Right cardiac atrium (tissue), 5 donors: ENCODE data around the gene TMEFF1. TPM values are rescaled to one million over a fixed set of nuclear protein-coding genes. Genes with fewer than 3 reads are reported as not detected.

Experiments
- ATAC-seq, 2 donors: fragments of 200-7000 bp; cut with Tn5 transposase; one replicate each; pipeline versions ENCODE4 v1.8.0 to v1.9.1; 2020; ENCODE audit warnings: moderate library complexity in 2 of 2, mild to moderate bottlenecking in 1 of 2
- DNase-seq, 3 donors: peaks; one replicate each; pipeline ENCODE4 v3.0.0-alpha.2; 2020
- H3K27ac ChIP-seq: one replicate; pipeline ENCODE4 v1.5.1; 2013; ENCODE audit warnings: mild to moderate bottlenecking, low read length, control low read depth, moderate library complexity
- H3K27me3 ChIP-seq: one replicate; pipeline ENCODE4 v1.6.1; 2013; ENCODE audit not compliant: control insufficient read depth, insufficient read depth
- H3K4me1 ChIP-seq: one replicate; pipeline ENCODE4 v1.6.1; 2013; ENCODE audit warnings: low read length; ENCODE audit not compliant: control insufficient read depth, insufficient read depth
- H3K4me3 ChIP-seq: one replicate; pipeline ENCODE4 v1.5.1; 2013; ENCODE audit warnings: low read length, control low read depth
- H3K9me3 ChIP-seq: one replicate; pipeline ENCODE4 v1.6.1; 2013; ENCODE audit warnings: low read length; ENCODE audit not compliant: control insufficient read depth
- WGBS: extraction: QIAGEN DNeasy Blood & Tissue Kit; methylation state at CpG from one replicate; pipeline ENCODE4 v1.1.7; 2013; 5-methylcytosine and 5-hydroxymethylcytosine counted together
- intact Hi-C, 4 donors: fragments of 100-400 bp; cut with DNase I; formaldehyde crosslinking; loops; one replicate each; pipeline versions ENCODE4 v1.11.0 to v1.14.0; 2022 to 2023
- polyA plus RNA-seq: library from polyadenylated mRNA; stranded (reverse); fragments of 200-250 nt; gene quantifications from one replicate; pipeline ENCODE4 v1.2.3, GENCODE V29; 2013
- total RNA-seq, 4 donors: library from RNA; stranded (reverse); fragmentation: NEBNext Ultra II Directional; extraction: Animal tissue kit (Norgen Biotek cat#: 25700); gene quantifications; one replicate each; pipeline ENCODE4 v1.2.1, GENCODE V29; 2021
- donor health status: healthy with polysubstance abuse.
- donor health status: DM: no; HTN: yes; CAD: no.
- donor health status: DM: no; HTN: no; CAD: no.
- donor health status: DM: no; HTN: yes; CAD: no; lungs with severe emphysema.
- donor health status: DM: yes; HTN: yes; CAD: no.

Gene TMEFF1
- total and polyA plus RNA-seq, 5 donors, result 0.02 to 0.34 (median 0.15) TPM; not detected in 2

DNA sequence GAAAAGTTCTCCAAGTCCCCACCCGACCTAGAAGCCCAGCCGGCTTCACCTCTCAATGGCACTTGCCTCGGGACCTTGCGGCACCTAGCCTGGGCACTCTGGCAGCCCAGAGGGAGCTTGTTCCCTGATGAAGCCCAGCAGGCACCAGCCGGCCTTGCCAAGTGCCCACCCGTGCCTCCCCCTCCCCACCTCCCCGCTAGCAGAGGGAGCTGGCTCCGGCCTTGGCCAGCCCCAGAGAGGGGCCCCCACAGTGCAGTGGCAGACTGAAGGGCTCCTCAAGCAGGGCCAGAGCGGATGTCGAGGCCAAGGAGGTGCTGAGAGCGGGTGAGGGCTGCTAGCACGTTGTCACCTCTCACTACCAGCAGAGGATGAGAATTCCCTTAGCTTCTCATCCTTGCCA, 67.4 kb downstream of the TMEFF1 start:
- WGBS, result 93% methylated on average over 12 of the region's 12 CpGs
- no peaks in the 10 kb centered on the region for H3K9me3 ChIP-seq

DNA sequence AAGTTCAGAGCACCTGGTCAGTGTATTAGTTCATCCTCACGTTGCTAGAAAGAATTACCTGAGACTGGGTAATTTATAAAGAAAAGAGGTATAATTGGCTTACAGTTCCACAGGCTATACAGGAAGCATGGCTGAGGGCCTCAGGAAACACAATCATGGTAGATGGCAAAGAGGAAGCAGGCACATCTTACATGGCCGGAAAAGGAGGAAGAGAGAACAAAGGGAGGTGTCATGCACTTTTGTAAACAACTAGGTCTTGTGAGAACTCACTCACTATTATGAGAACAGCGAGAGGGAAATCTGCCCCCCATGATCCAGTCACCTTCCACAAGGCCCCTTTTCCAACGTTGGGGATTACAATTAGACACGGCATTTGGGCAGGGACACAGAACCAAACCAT, 76.1 kb downstream of the TMEFF1 start:
- 71% methylated on average over 5 of the region's 5 CpGs for WGBS
- H3K27ac ChIP-seq, result no peak overlapping the region
- intact Hi-C loops, result no loop called here

More for the DNA sequence above, 67.4 kb downstream of the TMEFF1 start:
- Histone ChIP-seq H3K4me1 (no peaks in the 10 kb centered on the region), H3K27ac (no peak overlapping the region), H3K4me3 (no peak overlapping the region), H3K27me3 (no peaks in the 10 kb centered on the region)
- no peak for ATAC-seq
- DNase-seq, result peak in 1 of 3 donors; percentile 32
- intact Hi-C loops, result no loop called here

DNA sequence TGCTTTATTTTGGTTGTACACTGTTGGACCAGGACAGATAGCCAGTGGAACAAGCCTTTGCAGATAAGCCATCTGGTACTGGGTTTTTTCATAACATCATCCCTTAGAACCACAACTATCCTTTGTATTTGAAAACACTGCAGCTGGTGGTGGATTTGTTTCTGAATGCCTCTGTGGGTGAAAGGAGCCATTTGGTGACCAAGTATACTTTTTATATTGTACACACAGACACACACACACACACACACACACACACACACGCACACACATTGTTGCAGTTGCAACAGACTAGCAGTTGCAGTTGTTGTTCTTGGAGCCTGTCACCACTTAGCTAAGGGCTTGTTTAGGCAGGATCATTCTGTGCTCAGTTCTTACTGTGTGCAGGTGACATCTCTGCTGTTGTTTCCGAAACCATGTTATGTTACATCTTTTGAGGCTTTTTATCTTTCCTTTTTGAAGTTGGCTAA, 82.0 kb downstream of the TMEFF1 start:
- Histone ChIP-seq H3K9me3 (no peaks in the 10 kb centered on the region), H3K27me3 (no peaks in the 10 kb centered on the region), H3K27ac (no peak overlapping the region), H3K4me3 (no peak overlapping the region), H3K4me1 (no peaks in the 10 kb centered on the region)
- ATAC-seq, result no peak
- DNase-seq, result no peak
- intact Hi-C loops, result no loop called here
- WGBS, result 83% methylated on average over 2 of the region's 2 CpGs

More for the DNA sequence above, 76.1 kb downstream of the TMEFF1 start:
- ATAC-seq (no peak), DNase-seq (no peak)
- H3K4me1 ChIP-seq, result no peaks in the 10 kb centered on the region
- H3K27me3 ChIP-seq, result no peaks in the 10 kb centered on the region
- no peak overlapping the region for H3K4me3 ChIP-seq
- H3K9me3 ChIP-seq, result no peaks in the 10 kb centered on the region

DNA sequence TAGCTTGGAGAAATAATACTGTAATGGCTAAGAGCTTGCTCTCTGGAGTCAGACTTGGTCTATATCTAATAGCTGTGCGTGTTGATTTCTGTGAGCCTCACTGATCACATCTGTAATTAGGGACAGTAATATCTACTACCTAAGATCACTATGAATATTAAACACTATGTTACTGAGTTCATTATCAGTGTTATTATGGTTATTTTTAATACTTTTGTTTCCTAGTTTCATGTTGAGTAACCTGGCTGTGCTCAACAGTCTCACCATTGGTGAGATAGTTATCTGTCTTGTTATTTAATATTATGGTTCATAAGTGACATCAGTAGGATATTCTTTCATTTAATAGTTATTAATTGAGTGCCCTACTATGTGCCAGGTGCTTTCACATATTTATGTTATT, 82.5 kb downstream of the TMEFF1 start:
- Histone ChIP-seq H3K27ac (no peak overlapping the region), H3K4me3 (no peak overlapping the region), H3K4me1 (no peaks in the 10 kb centered on the region), H3K27me3 (no peaks in the 10 kb centered on the region), H3K9me3 (no peaks in the 10 kb centered on the region)
- 95% methylated on average over 1 of the region's 1 CpG for WGBS
- intact Hi-C loops, result no loop called here
- ATAC-seq (no peak), DNase-seq (no peak)

DNA sequence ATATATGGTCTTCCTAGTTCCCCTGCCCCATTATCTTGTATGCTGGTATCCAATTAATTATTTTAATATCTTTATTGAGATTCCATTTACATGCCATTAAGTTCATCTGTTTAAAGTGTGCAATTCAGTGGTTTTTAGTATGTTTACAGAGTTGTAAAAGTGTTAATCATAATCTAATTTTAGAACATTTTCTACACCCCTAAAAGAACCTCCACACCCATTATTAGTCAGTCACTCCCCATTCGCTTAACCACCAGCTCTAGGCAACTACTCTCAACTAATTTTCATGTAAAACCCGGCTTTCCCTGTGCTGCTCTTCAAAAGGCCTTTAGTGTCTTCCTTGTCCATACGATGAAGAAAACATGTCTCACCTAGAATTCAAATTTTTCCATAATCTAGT, 84.1 kb downstream of the TMEFF1 start:
- no peak overlapping the region for H3K27ac ChIP-seq
- no peak for DNase-seq
- ATAC-seq, result no peak
- no peaks in the 10 kb centered on the region for H3K27me3 ChIP-seq
- intact Hi-C loops, result no loop called here
- H3K4me3 ChIP-seq, result no peak overlapping the region
- H3K4me1 ChIP-seq, result no peaks in the 10 kb centered on the region
- 97% methylated on average over 3 of the region's 3 CpGs for WGBS
- no peaks in the 10 kb centered on the region for H3K9me3 ChIP-seq

DNA sequence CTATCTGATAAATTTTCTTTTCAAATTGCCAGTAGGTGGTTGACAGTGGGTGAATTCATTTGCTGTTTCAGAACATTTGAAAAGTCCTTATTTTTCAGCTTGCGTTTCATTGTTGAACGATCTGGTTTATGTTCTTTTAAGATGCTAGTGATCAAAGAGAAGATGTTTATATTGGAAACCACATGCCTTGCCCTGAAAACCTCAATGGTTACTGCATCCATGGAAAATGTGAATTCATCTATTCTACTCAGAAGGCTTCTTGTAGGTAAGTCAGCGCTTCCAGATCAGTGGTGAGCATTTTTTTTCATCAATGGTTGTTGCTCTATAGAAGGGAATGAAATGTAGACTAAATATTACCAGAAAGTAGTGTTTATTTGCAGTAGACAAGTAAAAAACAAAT, 88.3 kb downstream of the TMEFF1 start:
- ATAC-seq (no peak), DNase-seq (no peak)
- Histone ChIP-seq H3K4me3 (no peak overlapping the region), H3K27me3 (no peaks in the 10 kb centered on the region), H3K9me3 (no peaks in the 10 kb centered on the region), H3K27ac (no peak overlapping the region), H3K4me1 (no peaks in the 10 kb centered on the region)
- intact Hi-C loops, result no loop called here
- WGBS, result 91% methylated on average over 3 of the region's 3 CpGs

DNA sequence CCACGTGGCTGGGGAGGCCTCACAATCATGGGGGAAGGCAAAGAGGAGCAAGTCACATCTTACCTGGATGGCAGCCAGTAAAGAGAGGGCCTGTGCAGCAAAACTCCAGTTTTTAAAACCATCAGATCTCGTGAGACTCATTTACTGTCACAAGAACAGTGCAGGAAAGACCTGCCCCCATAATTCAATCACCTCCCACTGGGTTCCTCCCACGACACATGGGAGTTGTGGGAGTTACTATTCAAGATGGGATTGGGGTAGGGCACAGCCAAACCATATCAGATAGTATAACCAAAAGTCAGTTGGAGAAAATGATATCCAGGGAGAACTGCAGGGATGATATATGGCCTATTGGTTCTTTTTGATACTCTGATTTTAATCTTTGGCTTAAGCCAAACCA, 94.9 kb downstream of the TMEFF1 start:
- ATAC-seq, result no peak
- Histone ChIP-seq H3K4me1 (no peaks in the 10 kb centered on the region), H3K9me3 (no peaks in the 10 kb centered on the region), H3K4me3 (no peak overlapping the region), H3K27me3 (no peaks in the 10 kb centered on the region), H3K27ac (no peak overlapping the region)
- WGBS, result 71% methylated on average over 3 of the region's 3 CpGs
- no peak for DNase-seq
- intact Hi-C loops, result no loop called here

DNA sequence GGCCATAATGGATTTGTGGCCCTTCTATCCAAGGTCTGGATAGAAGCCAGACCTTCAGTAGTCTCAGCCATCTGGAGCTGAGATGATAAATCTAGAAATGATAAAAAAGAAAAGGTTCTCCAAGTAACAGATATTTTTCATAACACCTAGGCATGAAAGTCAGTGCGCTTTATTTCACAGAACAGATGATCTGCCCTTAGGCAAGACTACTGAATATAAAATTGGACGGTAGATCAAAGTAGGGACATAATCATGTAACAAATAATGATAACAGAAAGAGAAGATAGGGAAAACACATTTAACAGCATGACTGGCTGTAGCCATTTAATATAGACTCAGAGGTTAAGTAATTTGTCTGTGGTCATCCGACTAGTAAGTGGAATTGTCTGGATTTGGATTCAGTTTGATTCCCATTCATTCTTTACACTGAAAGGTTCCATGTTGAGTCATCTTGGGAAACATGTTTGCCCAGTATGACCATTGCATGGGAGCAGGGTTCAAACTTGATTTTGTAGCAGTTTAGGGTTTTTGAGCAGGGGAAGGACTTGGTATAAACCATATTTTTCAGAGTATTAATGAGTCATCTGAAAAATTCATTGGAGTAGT, 100.8 kb downstream of the TMEFF1 start:
- Histone ChIP-seq H3K4me3 (no peak overlapping the region), H3K4me1 (no peaks in the 10 kb centered on the region), H3K9me3 (no peaks in the 10 kb centered on the region), H3K27me3 (no peaks in the 10 kb centered on the region), H3K27ac (no peak overlapping the region)
- 91% methylated on average over 3 of the region's 3 CpGs for WGBS
- ATAC-seq (no peak), DNase-seq (no peak)
- intact Hi-C loops, result no loop called here

DNA sequence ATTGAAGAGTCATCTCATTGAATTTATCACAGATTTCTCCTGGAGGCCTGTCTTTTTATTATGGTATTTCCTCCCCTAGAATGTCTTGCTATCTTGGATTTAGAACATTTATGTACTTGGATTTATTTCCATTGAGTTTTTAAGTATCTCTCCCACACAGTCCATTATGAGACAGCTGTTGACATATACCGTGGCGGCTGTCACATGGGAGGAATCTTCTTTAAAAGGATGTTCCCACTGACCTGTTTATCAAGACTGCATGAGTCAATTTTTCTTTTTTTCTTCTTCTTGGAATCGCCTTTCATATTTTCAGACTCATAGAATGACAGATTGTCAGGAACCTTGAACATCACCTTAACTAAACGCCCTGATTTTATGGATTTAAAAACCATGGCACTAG, 102.1 kb downstream of the TMEFF1 start:
- DNase-seq, result no peak
- H3K27ac ChIP-seq, result no peak overlapping the region
- 87% methylated on average over 4 of the region's 4 CpGs for WGBS

DNA sequence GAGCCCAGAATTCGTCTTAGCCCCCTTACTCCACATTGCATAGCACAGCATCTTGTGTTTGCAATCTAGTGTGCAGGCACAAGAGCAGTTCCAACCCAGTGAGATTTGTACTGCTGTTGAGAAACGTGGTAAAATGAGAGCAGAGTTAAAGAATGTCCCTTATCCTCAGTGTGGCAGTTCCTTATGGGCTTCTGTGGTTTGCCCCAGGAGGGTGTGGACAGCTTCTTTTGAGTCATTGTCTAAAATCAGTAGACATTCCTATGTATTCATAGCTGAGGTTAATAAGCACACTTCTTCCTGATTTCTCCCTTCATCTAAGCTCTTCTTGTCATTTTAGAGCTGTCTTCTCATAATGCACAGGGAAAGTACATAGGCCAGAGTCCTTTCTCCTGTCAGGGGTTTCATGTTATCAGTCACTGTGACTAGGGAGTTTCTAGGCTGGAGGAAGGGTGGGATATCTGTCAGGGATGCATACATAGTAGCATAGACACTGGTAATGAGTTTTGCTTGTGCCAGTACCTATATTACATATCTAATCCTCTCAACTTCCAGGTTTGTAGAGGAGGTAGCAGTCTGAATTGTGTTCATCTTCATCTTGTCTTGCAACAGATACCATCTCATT, 102.9 kb downstream of the TMEFF1 start:
- WGBS, result 70% methylated on average over 2 of the region's 2 CpGs
- intact Hi-C loops, result loop anchor here in 1 of 4 donors (5.0 kb wide), 1 partner anchor 134 kb away; no protein-coding TSS in a partner anchor
- Histone ChIP-seq H3K4me1 (no peaks in the 10 kb centered on the region), H3K27me3 (no peaks in the 10 kb centered on the region), H3K4me3 (no peak overlapping the region), H3K9me3 (no peaks in the 10 kb centered on the region), H3K27ac (no peak overlapping the region)
- DNase-seq, result no peak
- ATAC-seq, result no peak

More for the DNA sequence above, 102.1 kb downstream of the TMEFF1 start:
- no peaks in the 10 kb centered on the region for H3K27me3 ChIP-seq
- no peaks in the 10 kb centered on the region for H3K9me3 ChIP-seq
- intact Hi-C loops, result loop anchor here in 1 of 4 donors (5.0 kb wide), 1 partner anchor 133 kb away; no protein-coding TSS in a partner anchor
- no peaks in the 10 kb centered on the region for H3K4me1 ChIP-seq
- H3K4me3 ChIP-seq, result no peak overlapping the region
- no peak for ATAC-seq

DNA sequence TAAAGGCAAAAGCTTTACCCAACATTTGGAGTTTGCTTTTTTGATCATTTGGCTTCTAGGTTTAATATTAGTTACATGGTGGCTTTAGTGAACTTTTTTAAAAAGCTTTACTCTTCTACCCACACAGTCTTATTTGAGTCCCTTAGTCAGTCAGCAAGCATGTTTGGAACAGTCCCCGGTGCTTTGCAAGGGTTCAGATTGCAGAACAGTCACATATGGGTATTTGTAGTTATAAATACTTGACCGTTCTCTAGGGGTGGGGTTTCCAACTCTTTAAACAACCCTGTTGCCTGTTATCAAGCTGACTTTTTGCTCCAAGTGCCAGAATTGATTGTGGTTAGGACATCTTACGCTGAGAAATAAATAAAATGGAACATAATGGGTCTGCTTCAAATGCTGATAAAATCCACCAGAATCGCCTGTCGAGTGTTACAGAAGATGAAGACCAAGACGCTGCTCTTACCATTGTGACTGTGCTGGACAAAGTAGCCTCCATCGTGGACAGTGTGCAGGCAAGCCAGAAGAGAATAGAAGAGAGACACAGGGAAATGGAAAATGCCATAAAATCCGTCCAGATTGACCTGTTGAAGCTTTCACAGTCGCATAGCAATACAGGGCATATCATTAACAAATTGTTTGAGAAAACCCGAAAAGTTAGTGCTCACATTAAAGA, 105.0 kb downstream of the TMEFF1 start, which contains the start of gene CAVIN4:
Gene CAVIN4, plus strand, starts transcription at position 304 of the 673 bp plus-strand sequence. Its CDS starts 65 bp downstream, at position 369.
- DNase-seq (no peak), ATAC-seq (peak; percentile 70 to 73)
- H3K27me3 ChIP-seq, result no peaks in the 10 kb centered on the region
- intact Hi-C loops, result loop anchor here in 1 of 4 donors (5.0 kb wide), 1 partner anchor 136 kb away; no protein-coding TSS in a partner anchor
- peak within 1 kb of the TSS; percentile 40 for H3K27ac ChIP-seq
- WGBS, result 50% methylated on average over 10 of the region's 10 CpGs
- H3K4me1 ChIP-seq, result no peaks in the 10 kb centered on the region
- peak within 1 kb of the TSS; percentile 20 for H3K4me3 ChIP-seq
- no peaks in the 10 kb centered on the region for H3K9me3 ChIP-seq
